Ramos (cell line): Measurements from ENCODE around the gene CFAP92.
"Not testable (repeated sequence)": the region's sequence is repeated elsewhere in the genome, so short reads cannot be mapped to it uniquely, and the experiment has no call there.

Source experiments
- in situ Hi-C: fragments of 300-500 bp; cut with MboI; formaldehyde crosslinking; loops from one replicate; pipeline ENCODE4 v1.14.3; 2022; ENCODE audit warnings: low sequenced_read_pairs; ENCODE audit not compliant: unreplicated experiment

The CFAP92 gene

GRCh38 chr3:128945041-128945877 is 48.6 kb downstream of the CFAP92 start:
- in situ Hi-C loops = no loop called here

DNA sequence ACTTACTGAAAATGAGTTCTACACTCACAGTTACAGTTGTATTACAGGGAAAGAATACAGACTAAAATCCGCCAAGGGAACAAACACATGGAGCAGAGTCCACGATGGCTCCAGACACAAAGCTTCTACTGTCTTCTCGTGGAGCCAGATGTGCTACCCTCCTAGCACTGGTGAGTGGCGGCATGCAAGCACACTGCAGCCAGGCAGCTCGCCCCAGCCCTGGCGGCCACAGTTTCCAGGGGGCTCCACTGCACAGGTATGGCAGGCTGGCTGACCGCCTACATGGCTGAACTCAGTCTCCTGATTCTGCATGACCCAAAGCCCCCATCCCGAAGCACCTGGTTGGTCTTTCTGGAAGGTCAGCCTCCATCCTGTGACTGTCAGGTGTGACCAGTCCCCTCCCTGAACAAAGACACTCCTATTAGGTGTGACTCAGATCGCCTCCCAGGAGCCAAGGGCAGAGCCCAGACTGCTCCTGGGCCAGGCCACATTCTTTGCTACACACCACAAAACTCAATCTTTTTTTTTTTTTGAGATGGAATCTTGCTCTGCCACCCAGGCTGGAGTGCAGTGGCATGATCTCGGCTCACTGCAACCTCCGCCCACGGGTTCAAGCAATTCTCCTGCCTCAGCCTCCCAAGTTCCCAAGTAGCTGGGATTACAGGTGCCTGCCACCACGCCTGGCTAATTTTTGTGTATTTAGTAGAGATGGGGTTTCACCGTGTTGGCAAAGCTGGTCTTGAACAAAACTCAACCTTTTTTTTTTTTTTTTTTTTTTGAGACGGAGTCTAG is 51.5 kb downstream of the CFAP92 start:
- in situ Hi-C loops = no loop called here

DNA sequence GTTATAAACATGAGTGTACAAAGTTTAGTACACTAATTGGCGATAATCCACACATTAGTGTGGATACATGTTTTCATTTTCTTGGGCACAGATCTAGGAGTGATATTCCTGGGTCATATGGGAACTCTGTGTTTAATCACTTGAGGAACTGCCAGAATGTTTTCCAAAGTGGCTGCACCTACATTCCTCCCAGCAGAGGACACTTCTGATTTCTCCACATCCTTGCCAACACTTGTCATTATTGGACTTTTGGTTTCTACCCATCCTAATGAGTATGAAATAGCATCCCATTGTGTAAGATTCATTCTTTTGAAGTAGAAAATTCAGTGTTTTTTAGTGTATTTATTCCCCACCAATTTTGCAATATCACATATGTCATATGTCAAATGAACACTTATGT is 53.6 kb downstream of the CFAP92 start:
- in situ Hi-C loops = no loop called here

DNA sequence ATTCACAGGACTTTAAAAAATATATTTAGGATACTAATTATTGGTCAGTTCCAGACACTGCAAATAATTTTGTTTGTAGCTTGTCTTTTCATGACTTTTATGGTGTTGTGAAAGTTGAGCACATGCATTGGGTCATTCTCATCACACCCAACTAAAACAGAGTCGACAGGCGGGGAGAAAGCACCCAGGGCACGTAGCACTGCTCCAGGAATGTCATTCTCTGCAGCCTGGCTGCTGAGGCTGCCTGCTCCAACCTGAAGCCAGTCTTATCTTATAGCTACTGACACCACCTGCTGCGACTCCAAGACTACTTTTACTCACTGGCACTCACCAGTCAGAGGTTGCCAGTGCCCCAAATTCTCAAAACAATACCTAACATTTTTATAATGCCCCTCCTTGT is 57.5 kb downstream of the CFAP92 start:
- in situ Hi-C loops = no loop called here

GRCh38 chr3:128935922-128936321 is 58.0 kb downstream of the CFAP92 start:
- in situ Hi-C loops = no loop called here

DNA sequence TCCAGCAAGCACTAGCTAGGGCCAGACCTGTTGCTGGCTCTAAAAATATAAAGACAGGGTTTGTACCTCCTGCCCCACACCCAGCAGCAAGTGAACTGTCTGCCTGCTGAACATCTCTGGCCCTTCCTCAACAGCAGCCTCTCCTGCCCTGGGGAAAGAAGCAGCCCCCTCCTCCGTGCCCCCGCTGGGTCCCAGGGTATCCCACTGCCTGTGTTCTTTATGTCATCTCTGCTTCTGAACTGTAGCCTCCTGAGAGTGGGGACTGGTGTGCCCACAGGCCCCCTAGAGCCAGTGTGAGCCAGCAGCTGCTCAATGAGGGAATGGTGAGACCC is 60.0 kb downstream of the CFAP92 start:
- in situ Hi-C loops = no loop called here

DNA sequence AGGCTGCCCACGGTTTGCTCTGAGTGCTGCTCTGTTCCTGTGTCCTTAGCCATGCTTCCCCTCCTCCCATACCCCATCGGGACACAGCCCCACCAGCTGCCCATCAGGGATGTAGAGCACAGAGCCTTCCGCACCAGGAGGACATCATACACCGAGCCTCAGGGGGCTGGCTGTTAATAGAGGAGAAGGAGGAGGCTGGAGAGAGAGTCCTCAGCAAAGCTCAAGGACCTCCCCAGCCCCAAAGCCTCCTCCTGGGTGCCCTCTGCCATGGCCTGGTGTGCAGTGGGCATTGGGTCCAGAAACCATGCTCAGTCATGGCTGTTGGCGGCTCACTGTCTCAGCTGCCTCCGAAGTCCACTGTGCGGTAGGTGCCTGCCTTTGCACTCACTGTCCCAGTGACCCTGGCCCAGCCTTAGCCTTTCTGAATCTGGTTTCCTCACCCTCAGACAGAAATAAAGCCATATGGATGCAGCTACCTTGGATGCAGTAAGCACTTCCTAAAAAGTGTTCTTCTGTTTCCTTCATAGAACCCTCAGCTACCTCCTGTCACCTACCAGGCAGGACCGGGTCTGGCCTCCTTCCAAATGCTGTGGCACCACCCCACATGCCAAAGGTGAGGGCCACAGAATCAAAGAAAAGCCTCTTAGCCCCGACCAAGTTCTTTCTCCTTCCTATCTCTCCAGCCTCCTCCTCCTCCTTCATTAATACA is 60.5 kb downstream of the CFAP92 start:
- in situ Hi-C loops = no loop called here

GRCh38 chr3:128932516-128933212 is 61.2 kb downstream of the CFAP92 start:
- in situ Hi-C loops = no loop called here

- in situ Hi-C loops = no loop called here
Measured at GRCh38 chr3:128931046-128931445, 62.8 kb downstream of the CFAP92 start.

DNA sequence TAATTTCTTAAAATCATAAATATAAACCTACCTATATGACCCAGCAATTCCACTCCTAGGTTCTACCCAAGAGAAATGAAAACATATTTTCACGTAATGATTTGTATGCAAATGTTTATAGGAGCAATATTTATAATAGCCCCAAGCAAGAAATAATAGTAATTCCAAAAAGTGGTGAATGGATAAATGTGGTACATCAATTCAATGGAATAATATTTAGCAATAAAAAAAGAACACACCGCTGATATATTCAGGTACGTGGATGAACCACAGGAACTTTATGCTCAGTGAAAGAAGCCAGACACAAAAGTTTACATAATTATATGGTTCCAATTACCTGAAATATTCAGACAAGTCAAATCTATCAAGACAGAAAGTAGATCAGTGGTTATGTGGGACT is 64.5 kb downstream of the CFAP92 start:
- in situ Hi-C loops = no loop called here

DNA sequence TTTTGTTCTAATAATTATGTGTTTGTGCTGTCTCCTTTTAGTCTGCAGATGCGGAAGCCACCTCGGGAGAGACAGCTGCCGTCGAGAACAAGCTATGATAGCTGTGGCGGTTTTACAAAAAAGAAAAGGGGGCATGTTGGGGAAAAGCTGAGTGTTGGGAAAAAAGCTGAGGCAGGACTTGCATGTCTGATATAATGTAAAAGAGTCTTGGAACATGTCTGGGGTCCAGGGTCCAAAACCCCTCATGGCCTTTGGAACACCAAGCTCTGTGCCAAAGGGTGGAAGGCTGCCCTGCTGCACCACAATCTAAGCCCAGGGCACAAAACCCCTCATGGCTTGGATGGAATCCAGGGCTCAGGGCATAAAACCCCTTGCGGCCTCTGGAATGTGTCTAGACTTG is 69.9 kb downstream of the CFAP92 start:
- in situ Hi-C loops = not testable (repeated sequence)

GRCh38 chr3:128923576-128923975 is 70.3 kb downstream of the CFAP92 start:
- in situ Hi-C loops = no loop called here

DNA sequence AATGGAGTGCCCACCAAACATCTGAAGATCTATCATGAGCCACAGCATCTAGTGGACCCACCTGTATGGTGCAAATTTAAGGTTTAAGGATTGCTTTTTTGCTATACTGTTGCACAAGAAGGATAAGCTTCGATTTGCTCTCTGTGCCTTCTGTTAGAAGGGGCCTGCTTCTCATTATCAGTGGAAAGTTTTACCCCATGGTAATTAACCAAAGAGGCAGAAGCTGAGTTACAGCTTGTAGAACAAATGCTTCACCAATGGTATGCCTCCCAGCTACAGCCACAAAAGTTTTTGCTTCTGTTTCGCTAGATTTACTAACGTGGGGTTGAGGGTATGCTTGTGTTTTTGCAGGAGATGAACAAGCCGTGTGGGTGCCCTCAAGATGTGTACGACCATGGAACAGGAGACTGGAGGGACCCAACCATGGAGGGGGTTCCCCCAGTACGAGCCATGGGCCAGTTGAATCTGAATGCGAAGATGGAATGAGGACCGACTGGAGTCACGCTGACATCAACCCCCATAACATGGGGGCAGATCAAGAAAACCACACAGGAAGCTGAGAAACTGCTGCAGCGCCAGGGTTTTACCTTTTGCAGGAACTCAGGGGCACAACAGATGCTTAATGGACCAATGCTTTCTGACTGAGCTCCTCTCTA is 70.9 kb downstream of the CFAP92 start:
- in situ Hi-C loops = no loop called here

DNA sequence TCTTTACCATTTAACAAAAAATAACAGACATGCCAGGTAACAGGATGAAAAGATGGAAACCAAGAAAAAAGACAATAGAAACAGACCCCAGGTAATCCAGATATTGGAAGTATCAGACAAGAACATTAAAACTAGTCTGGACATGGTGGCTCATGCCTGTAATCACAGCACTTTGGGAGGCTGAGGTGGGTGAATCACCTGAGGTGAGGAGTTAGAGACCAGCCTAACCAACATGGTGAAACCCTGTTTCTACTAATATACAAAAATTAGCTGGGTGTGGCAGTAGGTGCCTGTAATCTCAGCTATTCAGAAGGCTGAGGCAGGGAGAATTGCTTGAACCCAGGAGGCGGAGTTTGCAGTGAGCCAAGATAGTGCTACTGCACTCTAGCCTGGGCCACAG is 73.9 kb downstream of the CFAP92 start:
- in situ Hi-C loops = no loop called here

- in situ Hi-C loops = no loop called here
Measured at GRCh38 chr3:128917291-128917690, 76.6 kb downstream of the CFAP92 start.

GRCh38 chr3:128914966-128915645 is 78.8 kb downstream of the CFAP92 start:
- in situ Hi-C loops = no loop called here

- in situ Hi-C loops = no loop called here
Measured at GRCh38 chr3:128911911-128912310, 82.0 kb downstream of the CFAP92 start.

DNA sequence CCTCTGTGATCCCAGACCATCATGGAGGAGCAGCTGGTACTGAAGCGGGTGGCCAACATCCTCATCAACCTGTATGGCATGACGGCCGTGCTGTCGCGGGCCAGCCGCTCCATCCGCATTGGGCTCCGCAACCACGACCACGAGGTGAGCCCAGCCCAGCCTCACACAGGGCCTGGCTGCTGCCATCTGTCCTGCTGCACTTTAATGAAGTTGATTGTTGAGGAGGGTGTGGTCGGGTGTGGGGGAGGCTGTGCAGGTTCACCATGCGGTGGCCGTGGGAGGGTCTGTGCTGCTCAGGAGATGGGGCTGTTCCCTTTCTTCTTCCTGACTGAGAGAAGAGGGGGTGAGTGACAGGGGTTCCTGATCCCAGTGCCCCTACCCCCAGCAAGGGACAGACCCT is 83.9 kb downstream of the CFAP92 start:
- in situ Hi-C loops = no loop called here

GRCh38 chr3:128908951-128909350 is 84.9 kb downstream of the CFAP92 start:
- in situ Hi-C loops = no loop called here
